ENCODE measurements around the gene CA9.
"Not testable (repeated sequence)": the region's sequence is repeated elsewhere in the genome, so short reads cannot be mapped to it uniquely, and the experiment has no call there.

GRCh38 chr9:35637427-35637955 is 36.2 kb upstream of the CA9 start:
- TF ChIP-seq SP1 (IDR thresholded peaks at IDR 0.05); ARNT (IDR thresholded peaks at IDR 0.05); SUZ12 (IDR thresholded peaks at IDR 0.05); FOXA1 (IDR thresholded peaks at IDR 0.05); FOXM1 (IDR thresholded peaks at IDR 0.05; ENCODE audit: borderline replicate concordance); LEF1 (IDR thresholded peaks at IDR 0.05; ENCODE audit: borderline replicate concordance); HDGF (IDR thresholded peaks at IDR 0.05; ENCODE audit: borderline replicate concordance); ZNF384 (IDR thresholded peaks at IDR 0.05): not testable (repeated sequence)
